ENCODE data around the gene TNFAIP8L2.
"Not testable (repeated sequence)": the region's sequence is repeated elsewhere in the genome, so short reads cannot be mapped to it uniquely, and the experiment has no call there.

Gene TNFAIP8L2

DNA sequence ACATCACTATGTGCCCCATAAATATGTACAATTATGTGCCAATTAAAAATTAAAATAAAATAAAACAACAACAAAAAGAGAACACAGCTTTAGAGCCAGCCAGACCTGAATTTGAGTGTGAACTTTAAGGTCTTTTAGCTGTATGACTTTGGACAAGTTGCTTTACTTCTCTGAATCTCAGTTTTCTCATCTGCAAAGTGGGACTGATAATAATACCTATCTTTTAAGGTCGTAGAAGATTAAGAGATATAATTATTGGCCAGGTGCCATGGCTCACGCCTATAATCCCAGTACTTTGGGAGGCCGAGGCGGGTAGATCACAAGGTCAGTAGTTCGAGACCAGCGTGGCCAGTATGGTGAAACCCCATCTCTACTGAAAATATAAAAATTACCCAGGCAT is 36.9 kb downstream of the TNFAIP8L2 start:
- no peak for DNase-seq

DNA sequence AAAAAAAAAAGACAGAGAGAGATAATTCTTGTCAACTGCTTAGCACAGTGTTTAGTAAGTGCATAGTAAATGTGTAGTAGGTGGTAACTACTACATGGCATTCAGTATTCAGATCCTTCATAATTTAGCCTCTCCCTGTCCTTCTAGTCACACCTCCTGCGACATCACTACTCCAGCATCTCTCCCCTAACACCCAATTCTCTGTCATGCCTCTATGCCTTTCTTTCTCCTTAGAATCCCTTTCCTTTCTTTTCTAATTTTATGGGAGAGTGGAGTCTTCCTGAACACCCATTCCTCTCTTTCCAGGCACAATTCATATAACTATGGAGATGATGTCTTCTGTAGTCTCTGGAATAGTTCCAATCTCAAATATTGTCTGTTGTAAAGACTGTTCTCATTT is 37.4 kb downstream of the TNFAIP8L2 start:
- DNase-seq, result no peak

- not testable (repeated sequence) for DNase-seq
These were observed 38.6 kb downstream of the TNFAIP8L2 start for GRCh38 chr1:151194894-151195594.

- DNase-seq, result peak; percentile 90 to 93
These were observed 39.9 kb downstream of the TNFAIP8L2 start for GRCh38 chr1:151196292-151196800.

DNA sequence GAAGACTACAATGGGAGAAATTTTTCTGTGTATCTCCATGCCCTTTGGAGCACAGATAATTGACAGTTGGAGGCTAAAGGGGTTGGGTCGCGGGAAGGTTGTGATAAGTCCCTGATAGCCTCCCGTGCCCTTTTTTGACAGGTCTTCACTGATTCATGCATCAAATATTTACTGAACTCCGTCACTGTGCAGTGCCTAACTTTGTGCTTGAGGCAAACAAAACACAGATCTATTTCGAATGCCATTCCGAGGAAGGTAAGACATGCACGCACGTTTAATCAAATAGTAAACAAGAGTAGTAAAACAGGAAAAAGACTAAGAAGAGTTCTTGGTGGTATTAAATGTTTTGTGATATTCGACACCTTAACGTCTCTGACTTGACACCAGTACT is 41.4 kb downstream of the TNFAIP8L2 start:
- no peak for DNase-seq

GRCh38 chr1:151198254-151199127 is 42.0 kb downstream of the TNFAIP8L2 start, which contains the start of gene PIP5K1A:
TSS of gene PIP5K1A (plus strand) at chr1:151198552. CDS start at chr1:151198997, 445 bp downstream.
- peak; percentile 98 to 99 for DNase-seq

GRCh38 chr1:151199873-151200581 is 43.6 kb downstream of the TNFAIP8L2 start:
- DNase-seq, result no peak

DNA sequence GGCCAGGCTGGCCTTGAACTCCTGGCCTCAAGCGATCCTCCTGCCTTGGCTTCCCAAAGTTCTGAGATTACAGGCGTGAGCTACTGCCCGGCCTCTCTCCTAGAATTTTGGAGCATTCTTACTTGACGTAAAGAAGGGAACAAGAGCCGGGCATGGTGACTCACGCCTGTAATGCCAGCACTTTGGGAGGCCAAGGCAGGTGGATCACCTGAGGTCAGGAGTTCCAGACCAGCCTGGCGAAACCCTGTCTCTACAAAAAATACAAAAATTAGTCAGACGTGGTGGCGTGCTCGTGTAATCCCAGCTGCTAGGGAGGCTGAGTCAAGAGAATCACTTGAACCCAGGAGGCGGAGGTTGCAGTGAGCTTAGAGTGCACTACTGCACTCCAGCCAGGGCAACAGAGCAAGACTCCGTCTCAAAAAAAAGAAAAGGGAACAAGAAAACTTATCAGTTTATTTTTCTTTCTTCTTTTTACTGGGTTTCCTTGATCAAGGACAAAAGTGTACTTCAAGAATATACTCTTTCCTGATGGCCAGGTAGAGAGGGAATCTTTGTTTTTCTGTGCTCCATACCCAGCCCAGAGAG is 49.0 kb downstream of the TNFAIP8L2 start:
- DNase-seq, result not testable (repeated sequence)

Data from Kasumi-1 (cell line).